ENCODE results near the gene CREG1.

CREG1 gene

DNA sequence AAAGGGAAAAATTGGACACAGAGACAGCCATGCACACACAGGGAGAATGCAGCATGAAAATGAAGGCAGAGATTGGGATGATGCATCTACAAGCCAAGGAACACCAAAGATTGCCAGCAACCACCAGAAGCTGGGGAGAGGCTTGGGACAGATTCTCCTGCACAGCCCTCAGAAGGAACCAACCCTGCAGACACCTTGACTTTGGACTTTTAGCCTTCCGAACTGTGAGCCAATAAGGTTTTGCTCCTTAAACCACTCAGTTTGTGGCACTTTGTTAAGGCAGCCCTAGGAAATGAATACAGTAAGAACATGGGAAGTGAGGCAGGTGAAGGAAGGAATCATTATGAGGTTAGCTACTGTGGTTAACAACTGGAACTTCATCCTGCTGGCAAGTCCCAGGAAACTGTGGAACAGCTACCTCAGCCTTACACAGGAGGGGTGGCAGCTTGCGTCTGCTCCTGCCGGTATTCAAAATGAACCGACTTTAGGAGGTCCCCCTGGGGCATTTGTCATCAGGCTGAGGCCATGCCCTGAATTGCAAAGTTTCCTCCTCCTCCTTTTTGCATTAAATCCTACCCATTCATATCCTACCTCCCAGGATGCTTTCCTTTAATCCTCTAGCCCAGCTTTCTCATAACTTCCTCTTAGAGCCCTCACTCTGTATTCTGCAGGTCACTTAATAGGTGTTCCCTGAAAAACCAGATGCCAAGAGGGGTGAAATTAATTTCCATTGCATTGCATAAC is 50.7 kb downstream of the CREG1 start:
- DNase-seq = no peak

DNA sequence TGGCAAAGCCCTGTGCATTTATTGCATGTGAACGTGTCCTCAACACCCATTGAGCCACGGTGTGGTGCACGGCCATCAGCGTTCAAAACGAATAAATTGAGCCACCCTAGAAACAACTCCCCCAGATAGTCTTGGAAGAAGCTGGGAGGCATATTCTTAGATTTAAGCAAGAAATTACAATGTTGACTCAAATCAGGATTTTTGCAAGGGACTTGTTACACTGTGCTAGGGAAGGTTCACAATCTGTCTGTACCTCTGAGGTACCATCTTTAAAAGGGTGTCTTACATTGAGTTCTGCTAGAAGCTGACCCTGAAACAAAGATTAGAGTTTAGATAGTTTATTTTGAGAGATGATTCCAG is 51.4 kb downstream of the CREG1 start:
- DNase-seq = no peak

DNA sequence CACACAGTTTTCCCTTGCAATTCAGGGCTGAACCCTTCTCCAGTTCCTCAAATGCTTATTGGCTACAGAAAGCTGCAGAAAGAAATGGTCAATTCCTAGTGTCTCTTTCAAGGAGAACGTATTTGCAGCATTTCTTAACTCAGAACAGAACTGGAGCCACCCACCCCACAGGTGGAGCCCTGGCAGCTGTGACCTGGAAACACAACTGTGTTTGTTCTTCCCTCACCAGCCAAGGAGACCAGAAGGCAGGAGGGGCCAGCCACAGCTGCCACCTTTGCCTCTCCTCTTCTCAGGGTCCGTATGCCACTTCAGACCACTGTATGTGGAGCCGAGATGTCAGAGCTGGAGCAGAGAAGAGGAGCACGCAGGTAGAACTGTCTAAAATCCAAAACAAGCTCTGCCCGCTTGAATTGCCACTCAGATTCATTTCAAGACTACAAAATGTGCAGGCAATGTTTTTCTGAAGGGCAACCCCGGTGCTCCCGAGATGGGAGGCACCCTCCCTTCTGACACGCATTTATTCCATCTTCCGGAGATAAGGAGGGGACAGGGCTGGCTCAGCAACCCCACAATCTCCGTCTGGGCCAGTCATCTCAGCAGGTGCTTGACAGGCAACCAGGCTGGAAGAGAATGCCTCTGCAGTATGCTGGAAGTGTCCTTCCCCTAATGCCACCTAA is 51.9 kb downstream of the CREG1 start:
- no peak for DNase-seq

DNA sequence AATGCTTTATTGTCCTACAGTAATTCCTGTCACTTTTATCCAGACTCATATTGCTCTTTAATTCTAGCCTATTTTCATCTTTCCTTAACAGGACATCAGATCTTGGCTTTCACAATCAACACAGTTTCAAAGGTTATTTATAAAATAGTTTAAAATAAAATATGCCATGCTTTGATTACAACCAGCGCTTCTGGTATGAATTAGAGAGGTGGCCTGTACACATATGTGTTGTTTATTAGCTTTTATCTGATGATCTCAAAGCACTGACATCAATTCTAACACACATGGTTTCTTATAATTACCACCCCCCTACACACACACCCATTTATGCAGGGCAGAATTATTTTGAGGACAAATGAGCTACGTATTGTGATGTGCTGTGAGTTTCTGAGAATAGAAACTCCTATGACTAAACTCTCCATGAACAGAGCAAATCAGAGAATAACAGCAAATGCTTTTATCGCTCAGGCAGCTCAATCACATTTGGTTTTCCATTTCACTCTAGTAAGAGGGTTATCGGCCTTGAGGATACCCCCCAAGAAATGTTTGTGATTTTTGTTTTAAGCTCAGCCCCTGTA is 53.2 kb downstream of the CREG1 start:
- DNase-seq = no peak

DNA sequence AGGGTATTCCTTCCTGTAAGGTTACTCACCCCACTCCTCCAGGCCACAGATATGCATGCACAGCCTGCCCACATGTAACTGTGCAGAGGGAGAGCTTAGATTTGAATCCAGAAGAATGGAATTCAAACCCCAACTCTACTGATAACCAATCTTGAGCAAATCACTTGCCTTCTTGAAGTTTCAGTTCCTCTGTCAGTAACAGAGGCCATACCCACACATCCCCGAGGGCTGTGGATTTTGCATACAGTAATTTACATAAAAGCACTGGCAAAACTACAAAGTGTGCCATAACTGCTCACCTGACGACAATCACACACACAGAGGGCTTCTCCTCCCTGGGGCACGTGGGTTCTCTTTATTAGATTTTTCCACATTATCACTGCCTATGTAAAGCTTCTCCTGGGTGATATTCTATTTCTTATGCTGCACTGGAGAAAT is 53.9 kb downstream of the CREG1 start:
- DNase-seq = no peak

DNA sequence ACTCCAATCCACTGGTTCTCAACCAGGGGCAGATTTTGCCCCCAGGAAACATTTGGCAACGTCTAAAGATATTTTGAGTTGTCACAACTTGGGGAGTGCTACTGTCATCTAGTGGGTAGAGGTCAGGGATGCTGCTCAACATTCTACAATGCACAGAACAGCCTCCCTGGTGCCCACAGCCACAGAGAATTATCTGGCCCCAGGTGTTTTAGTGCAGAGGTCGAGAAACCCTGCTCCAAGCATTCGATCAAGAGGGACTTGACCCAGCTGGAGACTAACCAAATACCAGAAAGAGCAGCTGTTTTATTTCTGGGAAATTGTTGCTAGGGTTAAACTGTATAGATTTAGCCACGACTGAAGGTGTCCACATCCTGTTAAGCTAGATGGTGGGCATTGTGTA is 54.5 kb downstream of the CREG1 start:
- DNase-seq = no peak

DNA sequence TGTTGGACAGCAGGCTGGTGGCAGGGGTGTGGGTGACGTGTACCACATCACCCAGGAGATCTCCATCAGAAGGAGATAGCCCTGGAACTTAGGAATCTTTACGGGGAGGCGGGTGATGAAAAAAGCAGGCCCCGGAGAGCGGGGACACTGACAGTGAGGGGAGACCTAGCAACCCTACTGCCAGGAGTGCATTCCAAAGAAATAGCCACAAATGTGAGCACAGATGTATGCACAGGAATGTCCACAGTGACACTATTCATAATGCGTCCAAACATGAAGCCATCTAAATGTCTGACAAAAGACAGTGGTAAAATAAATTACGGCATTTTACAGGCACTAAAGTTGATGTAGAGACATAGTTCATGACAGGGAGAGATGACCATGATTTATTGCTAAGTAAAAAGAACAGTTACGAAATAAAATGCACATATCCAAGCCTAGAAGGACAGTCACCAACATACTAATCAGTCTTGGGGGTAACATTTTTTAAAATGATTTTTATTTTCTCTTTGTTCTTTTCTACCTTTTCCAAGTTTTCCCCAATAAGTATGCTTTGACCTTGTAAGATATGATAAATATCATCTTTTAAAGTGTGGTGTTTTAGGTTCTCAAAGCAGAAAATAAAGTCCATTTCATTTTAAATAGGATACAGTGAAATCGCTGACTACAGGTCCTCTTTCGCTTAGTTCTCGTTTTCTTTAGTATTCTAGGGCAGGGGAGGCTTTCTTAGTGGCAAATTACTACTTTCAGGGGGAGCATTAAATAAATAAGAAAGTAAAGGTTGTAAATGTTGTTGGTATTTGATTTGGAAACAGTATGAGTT is 56.6 kb downstream of the CREG1 start:
- no peak for DNase-seq

DNA sequence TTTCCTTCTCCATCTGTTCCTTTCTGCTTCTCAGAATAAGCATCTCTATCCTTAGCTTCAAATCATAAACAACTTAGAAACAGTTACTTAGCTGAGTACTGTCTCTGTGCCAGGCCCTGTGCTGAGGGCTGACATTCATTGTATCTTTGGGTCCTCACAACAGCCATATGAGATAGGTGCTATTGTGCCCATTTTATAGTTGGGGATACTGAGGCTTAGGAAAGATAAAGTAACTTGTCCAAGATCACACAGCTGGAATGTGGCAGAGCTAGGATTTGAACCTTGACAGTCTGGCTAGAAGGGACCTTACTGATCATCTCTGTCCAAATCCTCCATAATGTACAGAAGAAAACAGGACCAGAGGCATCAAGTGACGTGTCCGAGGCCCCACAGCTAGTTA is 60.2 kb downstream of the CREG1 start:
- no peak for DNase-seq

DNA sequence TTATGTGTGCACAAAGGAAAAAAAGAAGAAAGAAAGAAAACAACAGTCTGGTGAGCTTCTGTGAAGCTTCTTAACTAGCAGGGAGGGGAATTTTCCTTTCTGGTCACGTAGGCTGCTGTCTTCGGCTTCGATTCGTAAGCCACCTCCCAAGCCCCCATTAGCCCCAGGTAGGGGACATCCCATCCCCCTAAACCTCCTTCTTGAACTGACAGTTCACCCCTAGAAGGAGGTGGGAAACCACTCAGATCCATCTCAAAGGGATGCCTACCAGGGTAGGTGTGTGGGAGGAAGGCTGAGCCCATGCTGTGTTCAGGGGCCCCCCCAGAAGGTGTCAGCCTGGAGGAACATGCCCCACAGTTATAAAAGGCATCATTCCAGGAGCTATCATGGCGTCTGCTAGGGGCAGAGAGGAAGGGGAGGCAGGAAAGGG is 61.1 kb downstream of the CREG1 start:
- DNase-seq = no peak

DNA sequence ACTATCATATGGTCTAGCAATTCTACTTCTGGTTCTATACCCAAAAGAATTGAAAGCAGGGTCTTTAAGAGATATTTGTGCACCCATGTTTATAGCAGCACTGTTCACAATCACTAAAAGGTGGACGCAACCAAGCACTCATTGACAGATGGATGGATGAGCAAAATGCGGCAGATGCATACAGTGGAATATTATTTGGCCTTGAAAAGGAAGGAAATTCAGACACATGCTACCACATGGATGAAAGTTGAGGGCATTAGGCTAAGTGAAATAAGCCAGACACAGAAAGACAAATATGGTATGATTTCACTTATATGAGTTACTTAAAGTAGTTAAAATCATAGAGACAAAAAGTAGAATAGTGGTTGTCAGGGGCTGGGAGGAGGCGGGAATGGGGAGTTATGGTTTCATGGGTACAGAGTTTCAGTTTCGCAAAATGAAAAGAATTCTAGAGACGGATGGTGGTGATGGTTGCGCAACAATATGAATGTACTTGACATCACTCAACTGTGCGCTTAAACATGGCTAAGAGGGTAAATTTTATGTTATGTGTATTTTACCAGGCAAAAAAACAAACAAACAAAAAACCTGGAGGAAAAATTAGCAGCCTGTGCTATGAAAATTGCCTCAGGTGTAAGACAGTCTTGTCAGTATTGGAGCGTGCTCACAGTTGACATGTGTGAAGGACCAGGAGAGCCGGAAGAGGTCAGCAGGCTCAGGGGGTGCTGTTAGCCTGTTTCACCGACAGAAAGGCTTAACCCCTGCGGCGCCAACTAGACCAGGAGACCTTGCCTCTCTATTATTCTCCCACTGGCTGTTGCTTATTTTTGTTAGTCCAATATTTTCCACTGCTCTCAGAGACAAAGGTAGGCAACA is 61.7 kb downstream of the CREG1 start:
- DNase-seq = no peak

Data from midbrain (tissue), 1 donor.